ENCODE data around the gene SEMA5B. TPM values are rescaled to one million over a fixed set of nuclear protein-coding genes. Genes with fewer than 3 reads are reported as not detected.

The SEMA5B gene
- total and polyA plus RNA-seq, 2 donors (not counting 3 experiments of a cell fraction or from before 2014, with no cell fraction given): 0.07 TPM; not detected in 1

DNA sequence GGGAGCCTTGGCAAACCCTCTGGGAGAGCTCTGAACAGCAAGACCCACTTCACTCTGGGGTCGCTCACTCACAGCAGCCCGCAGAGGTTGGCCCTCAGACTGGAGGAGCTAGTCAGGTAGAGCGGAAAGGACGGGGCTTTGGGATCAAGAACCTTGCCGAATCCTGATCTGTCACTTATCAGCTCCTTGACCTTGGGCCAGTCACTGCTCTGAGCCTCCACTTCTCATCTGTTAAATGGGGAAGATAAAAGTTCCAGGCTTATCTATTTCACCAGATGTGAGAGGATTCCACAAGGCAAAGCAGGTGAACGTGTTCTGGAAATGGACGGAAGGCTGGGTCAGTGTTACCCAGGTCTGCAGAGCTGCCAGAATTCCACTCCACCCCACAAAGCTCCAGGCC is 29.4 kb downstream of the SEMA5B start:
- dilution Hi-C loops (cut with MboI; ENCODE audit: extremely low pct_ligation_motif_present, low sequenced_read_pairs) (no loop called here), intact Hi-C loops (cut with micrococcal nuclease) (no loop called here)
- no peak overlapping the region for H3K9ac ChIP-seq (replicated peaks; ENCODE audit: extremely low read depth, insufficient read depth, low read length)
- no peak overlapping the region for H3K4me2 ChIP-seq (ENCODE audit: insufficient read depth, low read length)
- no peak overlapping the region for H3K27ac ChIP-seq (ENCODE audit: insufficient read depth, low read depth, low read length)
- peaks cover 8 to 14% of the 10 kb centered on the region in 2 experiments for H3K27me3 ChIP-seq (ENCODE audit: control insufficient read depth in 2 of 2, insufficient read depth in 2 of 2, low read length in 2 of 2)
- no peaks in the 10 kb centered on the region for H3K79me2 ChIP-seq (ENCODE audit: control insufficient read depth, insufficient read depth, low read length)
- H2AFZ ChIP-seq (ENCODE audit: low read depth, low read length): no peak overlapping the region
- FAIRE-seq (no peak), DNase-seq (ENCODE audit: low read depth, low spot score) (no peak)
- no peaks in the 10 kb centered on the region for H3K4me1 ChIP-seq (ENCODE audit: control insufficient read depth, extremely low read depth, insufficient read depth, low read length)
- no peaks in the 10 kb centered on the region for H3K36me3 ChIP-seq (ENCODE audit: control insufficient read depth in 2 of 2, extremely low read depth in 1 of 2, insufficient read depth in 2 of 2, low read length in 2 of 2)
- TF ChIP-seq GATA2 (IDR thresholded peaks at IDR 0.05; ENCODE audit: insufficient read depth, insufficient read length, low read depth, low read length) (no peak), JUN (IDR thresholded peaks at IDR 0.05; ENCODE audit: borderline replicate concordance, insufficient read depth, insufficient read length, low read depth) (no peak), EZH2 (IDR thresholded peaks at IDR 0.05; ENCODE audit: borderline replicate concordance, low read depth, low read length, severe bottlenecking) (no peak), POLR2AphosphoS5 (IDR thresholded peaks at IDR 0.05; ENCODE audit: insufficient read depth, low read depth, low read length) (no peak), MYC (IDR thresholded peaks at IDR 0.05; ENCODE audit: low read depth, low read length) (no peak), POLR2A (IDR thresholded peaks at IDR 0.05; ENCODE audit: low read depth, low read length) (no peak), FOS (IDR thresholded peaks at IDR 0.05; ENCODE audit: borderline replicate concordance, insufficient read depth, low read length) (no peak)
- TF ChIP-seq, protein P1, sequence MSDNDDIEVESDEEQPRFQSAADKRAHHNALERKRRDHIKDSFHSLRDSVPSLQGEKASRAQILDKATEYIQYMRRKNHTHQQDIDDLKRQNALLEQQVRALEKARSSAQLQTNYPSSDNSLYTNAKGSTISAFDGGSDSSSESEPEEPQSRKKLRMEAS (IDR thresholded peaks at IDR 0.05; ENCODE audit: insufficient read depth, insufficient read length): no peak
- TF ChIP-seq, protein P2, sequence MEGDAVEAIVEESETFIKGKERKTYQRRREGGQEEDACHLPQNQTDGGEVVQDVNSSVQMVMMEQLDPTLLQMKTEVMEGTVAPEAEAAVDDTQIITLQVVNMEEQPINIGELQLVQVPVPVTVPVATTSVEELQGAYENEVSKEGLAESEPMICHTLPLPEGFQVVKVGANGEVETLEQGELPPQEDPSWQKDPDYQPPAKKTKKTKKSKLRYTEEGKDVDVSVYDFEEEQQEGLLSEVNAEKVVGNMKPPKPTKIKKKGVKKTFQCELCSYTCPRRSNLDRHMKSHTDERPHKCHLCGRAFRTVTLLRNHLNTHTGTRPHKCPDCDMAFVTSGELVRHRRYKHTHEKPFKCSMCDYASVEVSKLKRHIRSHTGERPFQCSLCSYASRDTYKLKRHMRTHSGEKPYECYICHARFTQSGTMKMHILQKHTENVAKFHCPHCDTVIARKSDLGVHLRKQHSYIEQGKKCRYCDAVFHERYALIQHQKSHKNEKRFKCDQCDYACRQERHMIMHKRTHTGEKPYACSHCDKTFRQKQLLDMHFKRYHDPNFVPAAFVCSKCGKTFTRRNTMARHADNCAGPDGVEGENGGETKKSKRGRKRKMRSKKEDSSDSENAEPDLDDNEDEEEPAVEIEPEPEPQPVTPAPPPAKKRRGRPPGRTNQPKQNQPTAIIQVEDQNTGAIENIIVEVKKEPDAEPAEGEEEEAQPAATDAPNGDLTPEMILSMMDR (IDR thresholded peaks at IDR 0.05; ENCODE audit: extremely low read depth in 1 of 2, insufficient read depth in 1 of 2, low read depth in 1 of 2, low read length in 2 of 2): no peak
- ChIA-PET CTCF (no interaction called here), POLR2A (no interaction called here)
- no TSS peak for BruUV-seq (replicated peaks)
- no peaks in the 10 kb centered on the region for H4K20me1 ChIP-seq (replicated peaks; ENCODE audit: control insufficient read depth, extremely low read depth, insufficient read depth, low read length)
- no peaks in the 10 kb centered on the region for H3K9me3 ChIP-seq (replicated peaks; ENCODE audit: control insufficient read depth, insufficient read depth, low read length)
- no peak overlapping the region for H3K4me3 ChIP-seq (replicated peaks in 1 of 3; ENCODE audit: insufficient read depth in 1 of 3, low read depth in 1 of 3, low read length in 3 of 3)
- no peaks in the 10 kb centered on the region for H3K9me1 ChIP-seq (replicated peaks; ENCODE audit: control insufficient read depth, extremely low read depth, insufficient read depth, low read length)

All from endothelial cell of umbilical vein (primary cell).